Breast epithelium (tissue), 4 donors: ENCODE data around the gene RNFT1. TPM values are rescaled to one million over a fixed set of nuclear protein-coding genes. Genes with fewer than 3 reads are reported as not detected.
"Not testable (repeated sequence)": the region's sequence is repeated elsewhere in the genome, so short reads cannot be mapped to it uniquely, and the experiment has no call there.

Experiments
- DNase-seq, 2 donors: peaks; one replicate each; pipeline ENCODE4 v3.0.0-alpha.2; 2019; ENCODE audit warnings: low spot score in 2 of 2
- H3K27ac ChIP-seq, 2 donors: fragments of 200-600 bp; sonication (generic) in 1 of 2; one replicate each; pipeline ENCODE4 v1.5.1; 2016 to 2019; ENCODE audit warnings: mild to moderate bottlenecking in 1 of 2
- H3K27me3 ChIP-seq, 2 donors: fragments of 200-600 bp; sonication (generic) in 1 of 2; one replicate each; pipeline versions ENCODE4 v1.5.1 to v1.6.0; 2017 to 2019; ENCODE audit warnings: control low read depth in 1 of 2, mild to moderate bottlenecking in 1 of 2
- H3K36me3 ChIP-seq: fragments of 200-600 bp; one replicate; pipeline ENCODE4 v1.5.1; 2019
- H3K4me1 ChIP-seq, 2 donors: fragments of 200-600 bp; sonication (generic); one replicate each; pipeline ENCODE4 v1.5.1; 2016 to 2019; ENCODE audit warnings: control low read depth in 1 of 2
- H3K4me3 ChIP-seq, 3 donors: fragments of 200-600 bp; sonication (generic); 1 replicate in 2 of 3; 2 replicates in 1 of 3; pipeline ENCODE4 v1.5.1; 2016 to 2019; ENCODE audit warnings: mild to moderate bottlenecking in 3 of 3, moderate library complexity in 2 of 3
- H3K9me3 ChIP-seq, 2 donors: fragments of 200-600 bp; sonication (generic) in 1 of 2; one replicate each; pipeline ENCODE4 v1.5.1; 2016 to 2019; ENCODE audit warnings: control low read depth in 1 of 2
- POLR2A ChIP-seq: fragments of 450-650 bp; IDR thresholded peaks from one replicate; pipeline ENCODE4 v1.6.1; 2016; ENCODE audit warnings: antibody characterized with exemption, mild to moderate bottlenecking, moderate library complexity
- POLR2AphosphoS5 ChIP-seq, 3 donors: sonication (generic); formaldehyde crosslinking; IDR thresholded peaks; one replicate each; pipeline ENCODE4 v1.6.1; 2017; ENCODE audit warnings: antibody characterized with exemption in 3 of 3
- intact Hi-C: fragments of 100-400 bp; cut with DNase I; formaldehyde crosslinking; loops from one replicate; pipeline ENCODE4 v1.15.1; 2023; ENCODE audit warnings: low total_unique reads
- total RNA-seq, 3 donors: library from RNA; depleted of rRNA; stranded (reverse); fragments of >200 nt; gene quantifications; one replicate each; pipeline ENCODE4 v1.1.0, GENCODE V29; 2016
- TF ChIP-seq, protein P1 (sequence below), 3 donors: fragments of 450-650 bp; IDR thresholded peaks; one replicate each; pipeline ENCODE4 v1.5.1; 2016 to 2017; ENCODE audit warnings: antibody characterized with exemption in 3 of 3, mild to moderate bottlenecking in 3 of 3, moderate library complexity in 3 of 3

RNFT1 gene, protein sequence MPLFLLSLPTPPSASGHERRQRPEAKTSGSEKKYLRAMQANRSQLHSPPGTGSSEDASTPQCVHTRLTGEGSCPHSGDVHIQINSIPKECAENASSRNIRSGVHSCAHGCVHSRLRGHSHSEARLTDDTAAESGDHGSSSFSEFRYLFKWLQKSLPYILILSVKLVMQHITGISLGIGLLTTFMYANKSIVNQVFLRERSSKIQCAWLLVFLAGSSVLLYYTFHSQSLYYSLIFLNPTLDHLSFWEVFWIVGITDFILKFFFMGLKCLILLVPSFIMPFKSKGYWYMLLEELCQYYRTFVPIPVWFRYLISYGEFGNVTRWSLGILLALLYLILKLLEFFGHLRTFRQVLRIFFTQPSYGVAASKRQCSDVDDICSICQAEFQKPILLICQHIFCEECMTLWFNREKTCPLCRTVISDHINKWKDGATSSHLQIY
- 10 to 100 TPM; 24.0 to 30.4 (median 25.6) TPM for total RNA-seq

DNA sequence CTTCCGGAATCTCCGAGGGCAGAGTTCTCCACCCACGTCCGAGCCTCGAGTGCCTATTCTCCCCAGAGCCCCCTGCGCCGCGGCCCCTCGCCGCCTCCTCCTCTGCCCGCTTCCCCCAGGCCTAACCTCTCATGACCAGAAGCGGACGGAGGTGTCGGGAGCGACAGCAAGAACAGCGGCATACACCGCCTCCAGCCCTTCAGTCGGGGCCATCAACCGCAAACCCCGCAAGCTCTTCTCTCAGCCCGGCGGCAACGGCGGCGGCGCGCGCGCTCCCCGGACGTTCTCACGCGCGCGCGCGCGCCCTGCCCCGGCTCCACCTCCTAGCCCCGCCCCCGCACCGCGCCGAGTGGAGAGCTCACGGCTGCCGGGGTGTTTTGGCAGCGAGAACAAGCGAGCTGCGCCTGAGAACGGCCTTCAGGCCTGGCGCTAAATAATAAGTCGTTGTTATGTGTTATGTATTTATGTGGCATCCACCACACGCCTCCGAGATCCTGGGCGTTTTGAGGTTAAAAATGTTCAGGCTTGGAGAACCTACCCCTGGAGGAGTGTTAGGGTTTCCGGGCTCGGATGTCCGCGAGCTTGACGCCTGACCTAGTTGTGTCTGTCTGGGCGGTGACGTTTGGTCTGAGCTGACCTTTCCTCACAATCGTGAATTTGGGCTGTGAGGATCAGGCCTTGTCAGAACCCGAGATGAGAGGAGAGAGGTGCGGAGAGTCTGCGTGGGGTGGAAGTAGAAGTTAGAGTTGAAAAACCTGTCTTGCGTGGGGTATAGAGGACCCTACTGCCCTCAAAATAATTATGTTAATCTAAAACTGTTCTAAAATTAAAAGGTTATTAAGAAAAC lies at the start of gene RNFT1:
Gene RNFT1, minus strand, starts transcription at position 259 of the 847 bp plus-strand sequence. Its CDS starts 77 bp downstream, at position 182.
- Histone ChIP-seq H3K4me3 (peak within 1 kb of the TSS; percentile 79 to 97 (median 79)), H3K9me3 (no peaks in the 10 kb centered on the region)

DNA sequence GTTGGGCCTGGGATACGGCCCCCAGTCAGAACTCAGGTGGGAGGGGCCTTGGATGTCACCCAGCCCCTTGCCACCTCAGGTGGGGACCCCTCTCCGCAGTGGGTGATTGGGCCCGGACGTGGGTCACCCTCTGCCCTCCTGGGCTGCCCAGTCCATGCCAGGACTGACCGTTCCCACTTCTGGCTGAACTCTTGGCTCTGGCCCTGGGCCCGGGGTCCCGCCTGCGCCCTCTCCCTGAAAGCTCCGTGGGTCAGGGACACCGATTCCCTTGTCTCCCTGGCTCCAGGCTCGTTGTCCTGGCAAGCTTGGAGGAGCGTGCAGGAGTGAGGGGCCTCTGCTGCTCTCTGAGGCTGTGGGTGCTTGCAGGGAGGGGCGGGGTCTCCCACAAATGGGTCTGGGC lies 44.8 kb upstream of the RNFT1 start:
- H3K27ac ChIP-seq, H3K4me1 ChIP-seq, H3K36me3 ChIP-seq, H3K9me3 ChIP-seq, intact Hi-C loops, DNase-seq, H3K4me3 ChIP-seq, H3K27me3 ChIP-seq: not testable (repeated sequence)

More for the DNA sequence above, at the start of gene RNFT1:
- Histone ChIP-seq H3K27ac (peak within 1 kb of the TSS; percentile 94 to 98), H3K4me1 (no peaks in the 10 kb centered on the region), H3K27me3 (no peaks in the 10 kb centered on the region), H3K36me3 (no peaks in the 10 kb centered on the region)
- intact Hi-C loops: no loop called here
- peak; percentile 73 to 86 for DNase-seq
- TF ChIP-seq POLR2AphosphoS5 (IDR thresholded peaks at IDR 0.05): peak; percentile 54 to 73 (median 70)
- TF ChIP-seq, protein P1, sequence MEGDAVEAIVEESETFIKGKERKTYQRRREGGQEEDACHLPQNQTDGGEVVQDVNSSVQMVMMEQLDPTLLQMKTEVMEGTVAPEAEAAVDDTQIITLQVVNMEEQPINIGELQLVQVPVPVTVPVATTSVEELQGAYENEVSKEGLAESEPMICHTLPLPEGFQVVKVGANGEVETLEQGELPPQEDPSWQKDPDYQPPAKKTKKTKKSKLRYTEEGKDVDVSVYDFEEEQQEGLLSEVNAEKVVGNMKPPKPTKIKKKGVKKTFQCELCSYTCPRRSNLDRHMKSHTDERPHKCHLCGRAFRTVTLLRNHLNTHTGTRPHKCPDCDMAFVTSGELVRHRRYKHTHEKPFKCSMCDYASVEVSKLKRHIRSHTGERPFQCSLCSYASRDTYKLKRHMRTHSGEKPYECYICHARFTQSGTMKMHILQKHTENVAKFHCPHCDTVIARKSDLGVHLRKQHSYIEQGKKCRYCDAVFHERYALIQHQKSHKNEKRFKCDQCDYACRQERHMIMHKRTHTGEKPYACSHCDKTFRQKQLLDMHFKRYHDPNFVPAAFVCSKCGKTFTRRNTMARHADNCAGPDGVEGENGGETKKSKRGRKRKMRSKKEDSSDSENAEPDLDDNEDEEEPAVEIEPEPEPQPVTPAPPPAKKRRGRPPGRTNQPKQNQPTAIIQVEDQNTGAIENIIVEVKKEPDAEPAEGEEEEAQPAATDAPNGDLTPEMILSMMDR (IDR thresholded peaks at IDR 0.05): no peak
- TF ChIP-seq POLR2A: peak; percentile 3

DNA sequence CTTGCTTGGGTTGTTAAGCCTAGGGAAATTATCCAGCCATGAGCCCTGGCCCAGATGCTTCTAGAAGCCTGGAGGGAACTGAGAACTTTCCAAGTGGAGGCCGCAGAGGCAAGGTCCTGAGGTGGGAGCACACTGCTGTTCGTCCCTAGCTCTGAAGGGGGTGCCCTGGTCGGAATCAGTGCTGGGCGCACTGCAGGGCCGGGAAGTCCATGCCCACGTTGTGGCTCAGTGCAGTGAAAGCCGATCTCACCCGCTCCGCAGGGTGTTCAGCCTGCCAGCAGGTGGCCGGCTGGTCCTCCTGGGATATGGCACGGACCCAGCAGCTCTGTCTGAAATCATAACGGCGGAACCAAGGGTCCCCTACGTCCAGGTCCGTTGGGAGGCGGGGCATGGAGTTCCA lies 43.8 kb upstream of the RNFT1 start:
- intact Hi-C loops, H3K9me3 ChIP-seq, H3K4me1 ChIP-seq, DNase-seq, H3K36me3 ChIP-seq, H3K27me3 ChIP-seq, H3K4me3 ChIP-seq, H3K27ac ChIP-seq: not testable (repeated sequence)

DNA sequence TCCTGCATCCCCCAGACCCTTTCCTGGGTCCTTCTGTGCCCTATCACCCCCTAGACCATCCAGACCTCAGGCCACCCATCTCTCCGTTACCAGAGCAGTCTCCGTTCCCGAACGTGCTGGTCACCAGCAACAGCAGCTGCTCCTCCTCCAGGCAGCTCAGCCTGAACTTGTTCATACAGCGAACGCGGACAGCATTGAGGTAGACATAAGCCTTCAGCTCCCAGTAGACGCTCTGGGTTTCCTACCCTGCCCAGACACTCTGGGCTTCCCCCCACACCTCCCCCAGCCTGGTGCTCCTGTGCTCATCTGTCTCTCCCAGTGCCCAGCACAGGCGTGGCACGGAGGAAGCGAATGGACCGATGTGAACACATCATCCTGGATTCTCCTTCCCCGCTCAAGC lies 41.6 kb upstream of the RNFT1 start:
- Histone ChIP-seq H3K9me3 (no peaks in the 10 kb centered on the region), H3K27ac (no peak overlapping the region), H3K27me3 (no peaks in the 10 kb centered on the region), H3K4me3 (no peak overlapping the region), H3K4me1 (no peaks in the 10 kb centered on the region), H3K36me3 (no peaks in the 10 kb centered on the region)
- TF ChIP-seq POLR2AphosphoS5 (IDR thresholded peaks at IDR 0.05) (no peak), POLR2A (no peak)
- TF ChIP-seq, protein P1 (IDR thresholded peaks at IDR 0.05): no peak
- intact Hi-C loops: no loop called here
- no peak for DNase-seq

DNA sequence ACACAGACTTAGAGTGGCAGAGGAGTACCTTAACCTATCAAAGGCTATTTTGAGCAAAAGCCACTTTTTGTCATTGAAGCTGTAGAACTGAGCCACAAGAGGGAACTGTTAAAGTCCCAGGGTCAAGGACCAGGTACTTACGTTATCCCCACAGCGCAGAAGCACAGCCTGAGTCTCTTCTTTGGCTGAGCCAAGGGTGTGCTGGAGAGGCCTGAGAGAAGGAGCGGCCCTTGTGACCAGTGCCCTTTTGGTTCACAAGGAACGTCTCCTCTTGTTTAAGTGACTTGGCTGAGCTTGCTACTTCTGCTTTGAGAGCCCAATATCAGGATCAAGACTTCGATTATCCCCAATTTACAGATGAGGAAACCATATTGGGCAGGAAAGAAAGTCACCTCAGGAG lies 40.0 kb upstream of the RNFT1 start:
- intact Hi-C loops, H3K27me3 ChIP-seq, H3K27ac ChIP-seq, H3K4me1 ChIP-seq, H3K9me3 ChIP-seq, H3K36me3 ChIP-seq, H3K4me3 ChIP-seq, DNase-seq: not testable (repeated sequence)

DNA sequence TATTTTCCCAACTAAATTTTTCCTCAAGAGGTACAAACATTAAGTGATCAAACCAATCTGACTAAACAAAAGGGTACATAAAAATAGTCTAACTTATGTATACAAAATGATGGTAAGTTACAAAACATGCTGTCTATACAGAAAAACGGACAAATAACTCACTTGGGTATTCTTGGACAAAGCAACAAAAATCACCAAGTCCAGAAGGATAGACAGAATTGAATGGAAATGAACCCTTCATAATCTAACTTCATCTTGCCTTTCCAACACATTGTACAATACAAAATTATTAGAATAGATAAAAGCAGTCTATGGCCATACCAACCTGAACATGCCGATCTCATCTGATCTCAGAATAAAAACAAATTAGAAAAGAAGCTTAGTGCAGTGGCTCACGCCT lies 37.9 kb upstream of the RNFT1 start:
- H3K36me3 ChIP-seq, H3K9me3 ChIP-seq, H3K4me3 ChIP-seq, H3K27me3 ChIP-seq, intact Hi-C loops, DNase-seq, H3K4me1 ChIP-seq, H3K27ac ChIP-seq: not testable (repeated sequence)

DNA sequence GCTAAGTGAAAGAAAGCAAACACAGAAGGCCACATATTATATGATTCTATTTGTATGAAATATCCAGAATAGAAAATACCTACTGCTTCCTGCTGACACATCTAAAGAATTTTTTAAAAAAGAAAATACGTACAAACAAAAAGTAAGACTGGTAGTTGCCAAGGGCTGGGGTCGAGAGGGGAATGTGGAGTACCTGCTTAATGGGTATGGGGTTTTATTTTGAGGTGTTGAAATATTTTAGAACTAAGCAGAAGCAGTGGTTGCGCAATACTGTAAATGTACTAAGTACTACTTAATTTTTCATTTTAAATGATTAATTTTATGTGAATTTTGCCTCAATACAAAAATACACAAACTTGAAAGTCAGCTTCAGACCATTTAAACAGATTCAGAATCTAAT lies 32.1 kb upstream of the RNFT1 start:
- intact Hi-C loops, H3K27me3 ChIP-seq, H3K36me3 ChIP-seq, H3K4me3 ChIP-seq, H3K4me1 ChIP-seq, DNase-seq, H3K9me3 ChIP-seq, H3K27ac ChIP-seq: not testable (repeated sequence)

DNA sequence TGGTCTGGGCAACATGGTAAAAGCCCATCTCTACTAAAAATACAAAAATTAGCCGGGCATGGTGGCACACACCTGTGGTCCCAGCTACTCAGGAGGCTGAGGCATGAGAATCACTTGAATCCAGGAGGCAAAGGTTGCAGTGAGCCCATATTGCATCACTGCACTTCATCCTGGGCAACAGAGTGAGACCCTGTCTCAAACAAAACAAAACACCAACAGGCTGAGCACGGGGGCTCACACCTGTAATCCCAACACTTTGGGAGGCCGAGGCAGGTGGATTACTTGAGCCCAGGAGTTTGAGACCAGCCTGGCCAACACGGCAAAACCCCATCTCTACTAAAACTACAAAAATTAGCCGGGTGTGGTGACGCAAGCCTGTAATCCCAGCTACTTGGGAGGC lies 10.6 kb upstream of the RNFT1 start:
- DNase-seq, H3K9me3 ChIP-seq, intact Hi-C loops, H3K27ac ChIP-seq, H3K27me3 ChIP-seq, H3K4me1 ChIP-seq, H3K36me3 ChIP-seq, H3K4me3 ChIP-seq: not testable (repeated sequence)

DNA sequence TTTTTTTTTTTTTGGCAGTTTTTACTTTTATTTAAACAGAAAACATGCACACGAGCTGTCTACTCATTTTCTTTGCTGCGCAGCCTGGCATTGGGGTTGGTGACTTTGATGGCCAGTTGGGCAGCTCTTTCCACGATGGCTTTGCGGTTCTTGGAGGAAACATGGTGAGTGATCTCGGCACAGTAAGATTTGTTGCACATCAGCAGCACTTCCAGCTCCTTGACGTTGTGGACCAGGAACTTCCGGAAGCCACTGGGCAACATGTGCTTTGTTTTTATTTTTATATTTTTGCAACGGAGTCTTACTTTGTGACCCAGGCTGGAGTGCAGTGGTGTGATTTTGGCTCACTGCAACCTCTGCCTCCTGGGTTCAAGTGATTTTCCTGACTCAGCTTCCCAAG lies 8.9 kb upstream of the RNFT1 start:
- DNase-seq, H3K4me1 ChIP-seq, H3K9me3 ChIP-seq, H3K4me3 ChIP-seq, intact Hi-C loops, H3K27ac ChIP-seq, H3K27me3 ChIP-seq, H3K36me3 ChIP-seq: not testable (repeated sequence)
